Measurements from ENCODE around the gene SEC14L5.

GRCh38 chr16:4982056-4982867 is 24.1 kb downstream of the SEC14L5 start:
- TF ChIP-seq FOXK2 (IDR thresholded peaks at IDR 0.05), result no peak
- TF ChIP-seq SUZ12 (IDR thresholded peaks at IDR 0.05), result no peak
